ENCODE data around the gene DENND1A.
"Not testable (repeated sequence)": the region's sequence is repeated elsewhere in the genome, so short reads cannot be mapped to it uniquely, and the experiment has no call there.

DENND1A gene

GRCh38 chr9:123924727-123925126, 5.2 kb downstream of the DENND1A start:
- no peak for DNase-seq (ENCODE audit: low read depth in 1 of 2, low spot score in 1 of 2)

- DNase-seq (ENCODE audit: low read depth in 1 of 2, low spot score in 1 of 2), result no peak
Observed at GRCh38 chr9:123923884-123924283, 6.0 kb downstream of the DENND1A start.

GRCh38 chr9:123923377-123923776, 6.5 kb downstream of the DENND1A start:
- DNase-seq (ENCODE audit: low read depth in 1 of 2, low spot score in 1 of 2), result no peak

GRCh38 chr9:123922911-123923310, 7.0 kb downstream of the DENND1A start:
- DNase-seq (ENCODE audit: low read depth in 1 of 2, low spot score in 1 of 2), result no peak

- DNase-seq (ENCODE audit: low read depth in 1 of 2, low spot score in 1 of 2), result no peak
Observed at GRCh38 chr9:123922431-123922830, 7.5 kb downstream of the DENND1A start.

- no peak for DNase-seq (ENCODE audit: low read depth in 1 of 2, low spot score in 1 of 2)
Observed at GRCh38 chr9:123914517-123915196, 15.3 kb downstream of the DENND1A start.

GRCh38 chr9:123912167-123912897, 17.6 kb downstream of the DENND1A start:
- DNase-seq (ENCODE audit: low read depth in 1 of 2, low spot score in 1 of 2), result no peak

- no peak for DNase-seq (ENCODE audit: low read depth in 1 of 2, low spot score in 1 of 2)
Observed at GRCh38 chr9:123911024-123911423, 18.9 kb downstream of the DENND1A start.

- DNase-seq (ENCODE audit: low read depth in 1 of 2, low spot score in 1 of 2), result not testable (repeated sequence)
Observed at GRCh38 chr9:123909192-123909591, 20.7 kb downstream of the DENND1A start.

GRCh38 chr9:123903550-123903949, 26.4 kb downstream of the DENND1A start:
- not testable (repeated sequence) for DNase-seq (ENCODE audit: low read depth in 1 of 2, low spot score in 1 of 2)

- DNase-seq (ENCODE audit: low read depth in 1 of 2, low spot score in 1 of 2), result no peak
Observed at GRCh38 chr9:123894822-123895221, 35.1 kb downstream of the DENND1A start.

- no peak for DNase-seq (ENCODE audit: low read depth in 1 of 2, low spot score in 1 of 2)
Observed at GRCh38 chr9:123893831-123894460, 36.0 kb downstream of the DENND1A start.

- no peak for DNase-seq (ENCODE audit: low read depth in 1 of 2, low spot score in 1 of 2)
Observed at GRCh38 chr9:123893115-123893514, 36.8 kb downstream of the DENND1A start.

- no peak for DNase-seq (ENCODE audit: low read depth in 1 of 2, low spot score in 1 of 2)
Observed at GRCh38 chr9:123887837-123888236, 42.1 kb downstream of the DENND1A start.

- not testable (repeated sequence) for DNase-seq (ENCODE audit: low read depth in 1 of 2, low spot score in 1 of 2)
Observed at GRCh38 chr9:123885834-123886233, 44.1 kb downstream of the DENND1A start.

- no peak for DNase-seq (ENCODE audit: low read depth in 1 of 2, low spot score in 1 of 2)
Observed at GRCh38 chr9:123883634-123884033, 46.3 kb downstream of the DENND1A start.

GRCh38 chr9:123881604-123882003, 48.3 kb downstream of the DENND1A start:
- no peak for DNase-seq (ENCODE audit: low read depth in 1 of 2, low spot score in 1 of 2)

- no peak for DNase-seq (ENCODE audit: low read depth in 1 of 2, low spot score in 1 of 2)
Observed at GRCh38 chr9:123880420-123880819, 49.5 kb downstream of the DENND1A start.

- DNase-seq (ENCODE audit: low read depth in 1 of 2, low spot score in 1 of 2), result no peak
Observed at GRCh38 chr9:123876750-123877149, 53.2 kb downstream of the DENND1A start.

GRCh38 chr9:123872710-123873109, 57.2 kb downstream of the DENND1A start:
- no peak for DNase-seq (ENCODE audit: low read depth in 1 of 2, low spot score in 1 of 2)

- DNase-seq (ENCODE audit: low read depth in 1 of 2, low spot score in 1 of 2), result no peak
Observed at GRCh38 chr9:123871781-123872180, 58.1 kb downstream of the DENND1A start.

GRCh38 chr9:123868002-123868401, 61.9 kb downstream of the DENND1A start:
- DNase-seq (ENCODE audit: low read depth in 1 of 2, low spot score in 1 of 2), result no peak

All from stimulated activated CD4-positive, alpha-beta T cell treated with anti-CD3 and anti-CD28 coated beads, Interleukin-15, amount 100 ng/mL, for 1 hour (primary cell).